IPS-NIHi7 (cell line): Measurements from ENCODE around the gene KCNAB2.
A peak's percentile ranks its signal among the peaks of the same experiment; 100 is the strongest.
"Not testable (repeated sequence)": the region's sequence is repeated elsewhere in the genome, so short reads cannot be mapped to it uniquely, and the experiment has no call there.

Experiments used
- DNase-seq: peaks from one replicate; pipeline ENCODE4 v3.0.0; 2012; ENCODE audit warnings: mixed read lengths; ENCODE audit errors: extremely low spot score

The KCNAB2 gene

GRCh38 chr1:6010554-6010953 is 35.1 kb upstream of the KCNAB2 start:
- DNase-seq: no peak

GRCh38 chr1:6011161-6011945 is 34.3 kb upstream of the KCNAB2 start:
- DNase-seq: no peak

- no peak for DNase-seq
Observed at GRCh38 chr1:6011946-6012258, 33.8 kb upstream of the KCNAB2 start.

- DNase-seq: no peak
Observed at GRCh38 chr1:6012529-6013318, 33.0 kb upstream of the KCNAB2 start.

- DNase-seq: no peak
Observed at GRCh38 chr1:6013491-6013890, 32.2 kb upstream of the KCNAB2 start.

- no peak for DNase-seq
Observed at GRCh38 chr1:6014130-6014999, 31.3 kb upstream of the KCNAB2 start.

GRCh38 chr1:6016191-6016865 is 29.4 kb upstream of the KCNAB2 start:
- DNase-seq: no peak

- DNase-seq: not testable (repeated sequence)
Observed at GRCh38 chr1:6017654-6018053, 28.0 kb upstream of the KCNAB2 start.

- no peak for DNase-seq
Observed at GRCh38 chr1:6019166-6019845, 26.4 kb upstream of the KCNAB2 start.

GRCh38 chr1:6022193-6022592 is 23.5 kb upstream of the KCNAB2 start:
- DNase-seq: no peak

GRCh38 chr1:6023346-6023745 is 22.3 kb upstream of the KCNAB2 start:
- no peak for DNase-seq

GRCh38 chr1:6024376-6024775 is 21.3 kb upstream of the KCNAB2 start:
- DNase-seq: no peak

GRCh38 chr1:6025269-6026094 is 20.2 kb upstream of the KCNAB2 start:
- DNase-seq: no peak

- peak; percentile 81 for DNase-seq
Observed at GRCh38 chr1:6026095-6026809, 19.4 kb upstream of the KCNAB2 start.

GRCh38 chr1:6027591-6027990 is 18.1 kb upstream of the KCNAB2 start:
- DNase-seq: no peak

- no peak for DNase-seq
Observed at GRCh38 chr1:6028042-6028850, 17.4 kb upstream of the KCNAB2 start.

- no peak for DNase-seq
Observed at GRCh38 chr1:6029351-6029750, 16.3 kb upstream of the KCNAB2 start.

GRCh38 chr1:6030132-6030531 is 15.6 kb upstream of the KCNAB2 start:
- DNase-seq: no peak
